AG09309 (cell line): ENCODE measurements around the gene TRIM28.

ENCODE experiments used
- DNase-seq: peaks from one replicate; pipeline ENCODE4 v3.0.0-alpha.2; 2010; ENCODE audit warnings: low read depth
- H3K4me3 ChIP-seq: 2 replicates; pipeline ENCODE4 v1.5.1; 2011; ENCODE audit warnings: mild to moderate bottlenecking, low read depth, low read length, moderate library complexity; ENCODE audit not compliant: control insufficient read depth
- CTCF ChIP-seq: IDR thresholded peaks from 2 replicates; pipeline ENCODE4 v1.5.1; 2011; ENCODE audit warnings: mild to moderate bottlenecking, low read depth, low read length, inconsistent platforms; ENCODE audit not compliant: insufficient read depth, control insufficient read depth; ENCODE audit errors: missing control alignments

Gene TRIM28

GRCh38 chr19:58563034-58563573 lies 19.2 kb downstream of the TRIM28 start:
- peak overlapping the region; percentile 24 for H3K4me3 ChIP-seq

GRCh38 chr19:58563823-58564222 lies 20.0 kb downstream of the TRIM28 start:
- no peak for TF ChIP-seq CTCF
- no peak overlapping the region for H3K4me3 ChIP-seq
- DNase-seq: no peak

More at GRCh38 chr19:58563034-58563573, 19.2 kb downstream of the TRIM28 start:
- no peak for DNase-seq
- TF ChIP-seq CTCF: no peak

- H3K4me3 ChIP-seq: no peak overlapping the region
- no peak for TF ChIP-seq CTCF
- no peak for DNase-seq
Observed at GRCh38 chr19:58566989-58567388, 23.1 kb downstream of the TRIM28 start.

GRCh38 chr19:58568453-58569130 lies 24.7 kb downstream of the TRIM28 start:
- DNase-seq: no peak
- no peak for TF ChIP-seq CTCF
- no peak overlapping the region for H3K4me3 ChIP-seq

GRCh38 chr19:58569191-58569942 lies 25.5 kb downstream of the TRIM28 start:
- no peak for DNase-seq
- no peak overlapping the region for H3K4me3 ChIP-seq
- TF ChIP-seq CTCF: no peak

- H3K4me3 ChIP-seq: no peak overlapping the region
- no peak for TF ChIP-seq CTCF
- no peak for DNase-seq
Observed at GRCh38 chr19:58569943-58570670, 26.2 kb downstream of the TRIM28 start.
